ENCODE measurements around the gene NUDC. TPM values are rescaled to one million over a fixed set of nuclear protein-coding genes. Genes with fewer than 3 reads are reported as not detected.

Gene NUDC
- total and polyA plus RNA-seq, 9 of the 15 experiments (the other 6 are each of a cell fraction or from before 2014, with no cell fraction given), result 9.8 to 234 (median 149) TPM

- TF ChIP-seq ZNF41 (CRISPR knock-in tag; conservative IDR thresholded peaks at IDR 0.05) (no peak), BRD9 (IDR thresholded peaks at IDR 0.05; ENCODE audit: low read depth, partially characterized antibody) (no peak), ZNF133 (CRISPR knock-in tag; IDR thresholded peaks at IDR 0.05) (no peak), KLF10 (CRISPR knock-in tag; IDR thresholded peaks at IDR 0.05) (no peak), E2F6 (IDR thresholded peaks at IDR 0.05; ENCODE audit: borderline replicate concordance in 1 of 2, extremely low read depth in 1 of 2, insufficient read depth in 1 of 2, insufficient read length in 1 of 2, low read depth in 1 of 2, low read length in 1 of 2, poor library complexity in 1 of 2, severe bottlenecking in 1 of 2) (peak in 1 of 2 experiments; percentile 19), CXXC5 (CRISPR knock-in tag; IDR thresholded peaks at IDR 0.05) (no peak), NFATC3 (IDR thresholded peaks at IDR 0.05) (no peak), TAF7 (tag; IDR thresholded peaks at IDR 0.05) (no peak), USF1 (CRISPR knock-in tag; IDR thresholded peaks at IDR 0.05) (peak; percentile 38; the same call in 1 of the 2 replicates), HES1 (IDR thresholded peaks at IDR 0.05; ENCODE audit: low read depth) (no peak), ZNF212 (CRISPR knock-in tag; IDR thresholded peaks at IDR 0.05) (no peak), HDAC2 (IDR thresholded peaks at IDR 0.05) (no peak), ZBTB49 (CRISPR knock-in tag; IDR thresholded peaks at IDR 0.05; ENCODE audit: borderline replicate concordance) (no peak), CREBBP (IDR thresholded peaks at IDR 0.05; ENCODE audit: low read depth, low read length) (no peak), MBD1 (CRISPR knock-in tag; IDR thresholded peaks at IDR 0.05) (no peak), SMARCA5 (IDR thresholded peaks at IDR 0.05) (no peak), MLX (CRISPR knock-in tag; conservative IDR thresholded peaks at IDR 0.05) (no peak), THAP7 (CRISPR knock-in tag; IDR thresholded peaks at IDR 0.05) (no peak), ZFP1 (CRISPR knock-in tag; IDR thresholded peaks at IDR 0.05) (no peak), HNRNPH1 (optimal IDR thresholded peaks at IDR 0.05; ENCODE audit: low read depth, low read length) (no peak), SMAD2 (IDR thresholded peaks at IDR 0.05; ENCODE audit: low read depth, low read length) (no peak), ZNF274 (IDR thresholded peaks at IDR 0.05; ENCODE audit: borderline replicate concordance, low read depth, low read length) (no peak)
Measured at GRCh38 chr1:26950602-26951001, 29.1 kb downstream of the NUDC start (continued).
